Karpas-422 (cell line): ENCODE data around the gene YAP1. TPM values are rescaled to one million over a fixed set of nuclear protein-coding genes. Genes with fewer than 3 reads are reported as not detected.

ENCODE experiments used
- DNase-seq: peaks from one replicate; pipeline ENCODE4 v3.0.0-alpha.2; 2015
- H2AFZ ChIP-seq: fragments of 200-600 bp; sonication (generic); 2 replicates; pipeline ENCODE4 v1.6.1; 2014; ENCODE audit warnings: antibody characterized with exemption, low read length, mixed read lengths
- H3K27ac ChIP-seq: fragments of 200-600 bp; sonication (generic); 2 replicates; pipeline ENCODE4 v1.5.1; 2014; ENCODE audit warnings: mild to moderate bottlenecking, low read length, moderate library complexity
- H3K27me3 ChIP-seq: fragments of 200-600 bp; sonication (generic); 2 replicates; pipeline ENCODE4 v1.6.1; 2014; ENCODE audit warnings: low read length, mixed read lengths
- H3K36me3 ChIP-seq: fragments of 200-600 bp; sonication (generic); 2 replicates; pipeline ENCODE4 v1.6.1; 2014; ENCODE audit warnings: low read length, mixed read lengths; ENCODE audit not compliant: insufficient read depth
- H3K4me1 ChIP-seq: fragments of 200-600 bp; sonication (generic); 2 replicates; pipeline ENCODE4 v1.6.1; 2014; ENCODE audit warnings: mild to moderate bottlenecking, low read length, mixed read lengths
- H3K4me2 ChIP-seq: fragments of 200-600 bp; sonication (generic); 2 replicates; pipeline ENCODE4 v1.6.1; 2014; ENCODE audit warnings: low read length, low read depth, mild to moderate bottlenecking; ENCODE audit not compliant: poor library complexity, severe bottlenecking
- H3K4me3 ChIP-seq: fragments of 200-600 bp; sonication (generic); 2 replicates; pipeline ENCODE4 v1.5.1; 2014; ENCODE audit warnings: mild to moderate bottlenecking, antibody characterized with exemption, low read length, mixed read lengths
- H3K79me2 ChIP-seq: fragments of 200-600 bp; sonication (generic); 2 replicates; pipeline ENCODE4 v1.6.1; 2014; ENCODE audit warnings: mild to moderate bottlenecking, low read length, mixed read lengths
- H3K9ac ChIP-seq: fragments of 200-600 bp; sonication (generic); 2 replicates; pipeline ENCODE4 v1.6.0; 2014; ENCODE audit warnings: low read length
- H3K9me2 ChIP-seq: fragments of 200-600 bp; sonication (generic), shearing (Covaris generic); replicated peaks from 2 replicates; pipeline ENCODE4 v1.6.0; 2014; ENCODE audit warnings: mild to moderate bottlenecking, low read length, moderate library complexity; ENCODE audit not compliant: insufficient read depth
- H3K9me3 ChIP-seq: fragments of 300-700, 200-600 bp; sonication (generic); 2 replicates; pipeline ENCODE4 v1.6.1; 2014; ENCODE audit warnings: low read length, mixed read lengths
- H4K20me1 ChIP-seq: fragments of 200-600 bp; sonication (generic); 2 replicates; pipeline ENCODE4 v1.6.1; 2014; ENCODE audit warnings: mild to moderate bottlenecking, antibody characterized with exemption, low read length, low read depth; ENCODE audit not compliant: insufficient read depth
- total RNA-seq: library from RNA; depleted of rRNA; stranded (reverse); fragments of >200 nt; shearing (Covaris generic); gene quantifications from 2 replicates; pipeline ENCODE4 v1.2.3, GENCODE V29; 2014; ENCODE audit warnings: low replicate concordance; rRNA removed

YAP1 gene
- 0.14 TPM in 1 of 2 replicates, not detected in the other for total RNA-seq

DNA sequence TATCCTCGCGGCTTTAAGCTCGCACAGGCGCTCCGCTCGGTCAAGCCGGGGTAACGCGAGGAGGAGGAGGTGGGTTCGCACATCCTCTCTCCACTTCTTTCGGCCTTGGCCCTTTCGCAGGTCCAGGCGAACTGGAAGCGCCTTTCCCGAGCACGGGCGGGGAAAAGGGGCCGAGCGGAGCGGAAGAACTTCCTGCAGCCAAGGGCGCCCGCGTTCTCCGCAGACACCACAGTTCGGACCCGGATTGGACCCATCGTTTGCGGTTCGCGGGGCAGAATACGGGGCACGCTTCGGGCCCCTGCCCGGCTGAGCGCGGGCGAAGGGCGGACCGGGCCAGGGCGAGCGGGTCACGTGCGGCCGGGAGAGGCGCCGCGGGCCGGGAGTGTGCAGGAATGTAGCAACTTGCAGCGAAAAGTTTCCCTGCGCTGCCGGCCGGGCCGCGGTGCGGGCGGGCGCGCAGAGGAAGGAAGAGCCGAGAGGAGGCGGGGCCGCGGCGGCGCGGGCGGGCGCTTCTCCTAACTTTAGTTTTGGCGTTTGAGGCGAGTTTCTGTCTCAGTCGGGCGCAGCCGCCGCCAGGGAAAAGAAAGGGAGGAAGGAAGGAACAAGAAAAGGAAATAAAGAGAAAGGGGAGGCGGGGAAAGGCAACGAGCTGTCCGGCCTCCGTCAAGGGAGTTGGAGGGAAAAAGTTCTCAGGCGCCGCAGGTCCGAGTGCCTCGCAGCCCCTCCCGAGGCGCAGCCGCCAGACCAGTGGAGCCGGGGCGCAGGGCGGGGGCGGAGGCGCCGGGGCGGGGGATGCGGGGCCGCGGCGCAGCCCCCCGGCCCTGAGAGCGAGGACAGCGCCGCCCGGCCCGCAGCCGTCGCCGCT lies at the start of gene YAP1:
YAP1 (plus strand) TSS at position 552 of the 865 bp plus-strand sequence. CDS start 402 bp downstream, outside the sequence.
- peak within 1 kb of the TSS; percentile 99 for H2AFZ ChIP-seq
- DNase-seq, result peak; percentile 92
- peak within 1 kb of the TSS; percentile 71 for H3K4me3 ChIP-seq

DNA sequence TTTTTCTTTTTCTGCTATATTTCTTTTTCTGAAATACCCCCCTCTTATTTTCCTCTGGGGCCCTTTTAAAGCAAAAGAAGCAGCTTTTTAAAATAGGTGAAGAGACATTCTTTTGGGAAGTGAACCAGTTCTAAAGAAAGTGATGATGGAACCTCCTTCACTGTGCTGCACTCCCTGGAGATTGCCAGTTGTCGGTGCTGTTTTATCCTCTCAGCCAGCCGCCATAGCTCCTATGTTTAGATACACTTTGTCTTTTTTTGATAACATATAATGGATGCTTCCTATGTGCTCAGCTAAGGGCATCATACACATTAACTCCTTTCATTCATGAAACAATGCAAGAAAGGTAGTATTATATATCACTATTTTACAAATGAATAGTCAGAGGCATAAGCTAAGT lies 49.0 kb upstream of the YAP1 start:
- Histone ChIP-seq H3K27me3 (peaks cover 4% of the 10 kb centered on the region; the same call in 1 of the 2 replicates), H3K9ac (no peak overlapping the region), H3K4me2 (no peak overlapping the region), H4K20me1 (no peaks in the 10 kb centered on the region), H3K9me2 (no peaks in the 10 kb centered on the region), H3K79me2 (no peaks in the 10 kb centered on the region), H3K27ac (no peak overlapping the region), H3K9me3 (no peaks in the 10 kb centered on the region), H3K36me3 (no peaks in the 10 kb centered on the region), H3K4me3 (no peak overlapping the region), H3K4me1 (no peaks in the 10 kb centered on the region), H2AFZ (no peak overlapping the region)
- DNase-seq, result no peak

More for the DNA sequence above, at the start of gene YAP1:
- Histone ChIP-seq H4K20me1 (no peaks in the 10 kb centered on the region), H3K9me2 (no peaks in the 10 kb centered on the region), H3K79me2 (no peaks in the 10 kb centered on the region), H3K4me1 (peaks cover 8% of the 10 kb centered on the region), H3K4me2 (peak within 1 kb of the TSS; percentile 90), H3K9me3 (no peaks in the 10 kb centered on the region), H3K9ac (peak within 1 kb of the TSS; percentile 71), H3K36me3 (no peaks in the 10 kb centered on the region), H3K27me3 (no peaks in the 10 kb centered on the region), H3K27ac (no peak within 1 kb of the TSS)

DNA sequence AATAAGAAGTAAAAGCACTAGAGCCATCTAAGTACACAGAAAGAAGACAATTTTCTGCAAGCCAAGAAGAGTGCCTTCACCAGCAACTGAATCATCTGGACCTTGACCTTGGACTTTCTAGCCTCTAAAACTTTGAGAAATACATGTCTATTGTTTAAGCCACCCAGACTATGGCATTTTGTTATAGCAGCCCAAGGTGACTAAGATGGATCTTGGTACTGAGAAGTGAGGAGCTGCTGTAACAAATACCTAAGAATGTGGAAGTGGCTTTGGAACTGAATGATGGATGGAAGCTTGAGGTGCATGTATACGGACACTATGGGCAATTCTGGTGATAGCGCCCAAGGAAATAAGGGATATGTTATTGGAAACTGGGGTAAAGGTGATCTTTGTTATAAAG lies 48.1 kb upstream of the YAP1 start:
- H2AFZ ChIP-seq, result no peak overlapping the region
- H3K27ac ChIP-seq, result no peak overlapping the region
- H3K9ac ChIP-seq, result no peak overlapping the region
- H3K4me2 ChIP-seq, result no peak overlapping the region
- H3K9me2 ChIP-seq, result no peaks in the 10 kb centered on the region
- H3K9me3 ChIP-seq, result no peaks in the 10 kb centered on the region
- H3K4me1 ChIP-seq, result no peaks in the 10 kb centered on the region
- no peaks in the 10 kb centered on the region for H3K36me3 ChIP-seq
- no peak overlapping the region for H3K4me3 ChIP-seq
- peaks cover 4% of the 10 kb centered on the region; the same call in 1 of the 2 replicates for H3K27me3 ChIP-seq
- no peaks in the 10 kb centered on the region for H3K79me2 ChIP-seq
- H4K20me1 ChIP-seq, result no peaks in the 10 kb centered on the region
- DNase-seq, result no peak

DNA sequence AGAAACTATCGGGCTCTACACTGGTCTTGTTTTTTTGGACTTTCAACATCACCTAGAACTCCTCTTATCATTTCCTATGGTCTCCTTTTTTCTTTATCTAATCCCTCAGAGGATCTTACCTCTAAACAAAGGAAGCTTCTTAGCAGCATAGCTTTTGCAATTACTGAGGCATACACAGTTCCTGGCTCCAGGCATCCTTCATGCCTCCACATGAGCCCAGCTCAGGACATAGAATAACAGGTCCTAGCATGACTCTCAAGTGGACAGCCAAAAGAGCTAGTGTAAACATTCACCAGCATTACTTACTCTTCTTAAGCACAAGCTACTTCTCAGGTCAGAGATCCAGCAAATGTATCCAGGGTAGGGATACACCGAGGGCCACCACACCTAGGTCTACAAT lies 45.9 kb upstream of the YAP1 start:
- Histone ChIP-seq H4K20me1 (no peaks in the 10 kb centered on the region), H3K36me3 (no peaks in the 10 kb centered on the region), H3K4me2 (no peak overlapping the region), H3K9me2 (no peaks in the 10 kb centered on the region), H3K9me3 (no peaks in the 10 kb centered on the region), H3K9ac (no peak overlapping the region), H3K79me2 (no peaks in the 10 kb centered on the region), H3K27me3 (peaks cover 4% of the 10 kb centered on the region; the same call in 1 of the 2 replicates), H3K4me1 (no peaks in the 10 kb centered on the region), H2AFZ (no peak overlapping the region), H3K27ac (no peak overlapping the region), H3K4me3 (no peak overlapping the region)
- no peak for DNase-seq

DNA sequence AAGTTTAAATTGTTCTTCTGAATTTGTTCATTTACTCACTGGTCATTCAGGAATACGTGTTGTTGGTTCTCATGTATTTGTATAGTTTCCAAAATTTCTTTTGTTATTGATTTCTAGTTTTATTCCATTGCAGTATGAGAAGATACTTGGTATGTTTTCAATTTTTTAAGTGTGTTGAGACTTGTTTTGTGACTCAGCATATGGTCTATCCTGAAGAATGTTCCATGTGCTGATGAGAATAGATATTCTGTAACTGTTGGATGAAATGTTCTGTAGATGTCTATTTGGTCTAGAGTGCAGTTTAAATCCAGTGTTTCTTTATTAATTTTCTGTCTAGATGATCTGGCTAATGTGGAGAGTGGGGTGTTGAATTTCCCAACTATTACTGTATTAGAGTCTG lies 39.5 kb upstream of the YAP1 start:
- no peak for DNase-seq
- H3K9me2 ChIP-seq, result no peaks in the 10 kb centered on the region

DNA sequence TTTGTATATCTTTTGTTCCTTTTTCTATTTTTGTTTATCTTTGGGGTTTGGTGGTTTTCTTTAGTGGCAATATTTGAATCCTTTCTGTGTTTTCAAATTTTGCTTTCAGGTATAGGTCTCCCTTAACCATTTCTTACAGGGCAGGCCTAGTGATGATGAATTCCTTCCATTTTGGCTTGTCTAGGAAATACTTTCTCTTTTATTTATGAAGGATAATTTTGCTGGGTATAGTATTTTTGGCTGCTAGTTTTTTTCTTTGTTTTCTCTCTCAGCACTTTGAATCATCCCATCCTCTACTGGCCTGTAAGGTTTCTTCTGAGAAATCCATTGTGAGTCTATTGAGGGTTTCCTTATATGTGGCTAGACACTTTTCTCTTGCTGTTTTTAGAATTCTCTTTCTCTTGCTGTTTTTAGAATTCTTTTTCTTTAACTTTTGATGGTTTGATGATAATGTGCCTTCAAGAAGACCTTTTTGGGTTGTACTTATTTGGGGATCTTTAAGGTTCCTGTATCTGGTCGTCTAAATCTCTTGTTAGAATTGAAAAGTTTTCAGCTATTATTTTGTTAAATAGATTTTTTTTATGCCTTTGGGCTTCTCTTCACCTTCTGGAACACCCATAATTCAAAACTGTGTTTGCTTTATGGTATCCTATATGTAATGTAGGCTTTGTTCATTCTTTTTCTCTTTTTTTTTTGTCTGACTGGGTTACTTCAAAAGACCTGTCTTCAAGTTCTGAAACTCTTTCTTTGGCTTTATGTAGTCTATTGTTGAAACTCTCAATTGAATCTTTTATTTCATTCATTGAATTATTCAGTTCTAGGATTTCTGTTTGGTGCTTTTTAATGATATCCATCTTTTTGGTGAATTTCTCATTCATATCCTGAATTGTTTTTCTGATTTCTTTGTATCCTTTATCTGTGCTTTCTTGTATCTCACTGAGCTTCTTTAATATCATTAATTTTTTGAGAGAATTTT lies 38.5 kb upstream of the YAP1 start:
- Histone ChIP-seq H3K79me2 (no peaks in the 10 kb centered on the region), H3K9ac (no peak overlapping the region), H3K4me2 (no peak overlapping the region), H3K9me2 (no peaks in the 10 kb centered on the region), H3K27ac (no peak overlapping the region), H3K36me3 (no peaks in the 10 kb centered on the region), H4K20me1 (no peaks in the 10 kb centered on the region), H2AFZ (no peak overlapping the region), H3K27me3 (no peaks in the 10 kb centered on the region; the same call in 1 of the 2 replicates), H3K4me3 (no peak overlapping the region), H3K4me1 (no peaks in the 10 kb centered on the region), H3K9me3 (peaks cover 30% of the 10 kb centered on the region)
- DNase-seq, result peak; percentile 56

More for the DNA sequence above, 39.5 kb upstream of the YAP1 start:
- H3K4me2 ChIP-seq, result no peak overlapping the region
- no peak overlapping the region for H3K4me3 ChIP-seq
- no peak overlapping the region for H2AFZ ChIP-seq
- no peaks in the 10 kb centered on the region for H3K4me1 ChIP-seq
- H3K36me3 ChIP-seq, result no peaks in the 10 kb centered on the region
- peaks cover 30% of the 10 kb centered on the region for H3K9me3 ChIP-seq
- no peak overlapping the region for H3K27ac ChIP-seq
- H3K79me2 ChIP-seq, result no peaks in the 10 kb centered on the region
- no peak overlapping the region for H3K9ac ChIP-seq
- H3K27me3 ChIP-seq, result no peaks in the 10 kb centered on the region; the same call in 1 of the 2 replicates
- no peaks in the 10 kb centered on the region for H4K20me1 ChIP-seq

DNA sequence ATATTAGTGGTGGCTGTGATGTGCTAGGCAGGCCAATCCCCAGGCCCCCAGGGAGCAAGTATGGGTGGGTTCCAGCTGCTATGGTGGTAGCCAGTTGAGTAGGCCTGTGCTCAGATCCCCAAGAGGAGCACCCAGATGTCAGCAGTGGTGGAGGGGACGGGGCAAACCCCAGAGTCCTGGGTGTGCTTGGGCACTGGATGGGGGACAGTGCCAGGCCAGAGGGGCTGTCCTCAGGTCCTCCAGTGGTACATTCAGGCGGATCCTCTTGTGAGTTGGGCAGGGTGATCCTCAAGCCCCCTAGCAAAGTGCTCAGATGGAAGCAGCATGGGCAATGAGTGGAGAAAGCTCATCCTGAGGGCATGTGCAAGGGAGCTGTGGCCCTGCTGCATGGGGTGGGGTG lies 37.0 kb upstream of the YAP1 start:
- Histone ChIP-seq H3K4me2 (no peak overlapping the region), H3K27ac (no peak overlapping the region), H3K4me3 (no peak overlapping the region), H3K27me3 (no peaks in the 10 kb centered on the region; the same call in 1 of the 2 replicates), H2AFZ (no peak overlapping the region), H3K36me3 (no peaks in the 10 kb centered on the region), H3K9ac (no peak overlapping the region), H3K79me2 (no peaks in the 10 kb centered on the region), H3K9me3 (peaks cover 30% of the 10 kb centered on the region), H3K4me1 (no peaks in the 10 kb centered on the region), H4K20me1 (no peaks in the 10 kb centered on the region), H3K9me2 (no peaks in the 10 kb centered on the region)
- no peak for DNase-seq

DNA sequence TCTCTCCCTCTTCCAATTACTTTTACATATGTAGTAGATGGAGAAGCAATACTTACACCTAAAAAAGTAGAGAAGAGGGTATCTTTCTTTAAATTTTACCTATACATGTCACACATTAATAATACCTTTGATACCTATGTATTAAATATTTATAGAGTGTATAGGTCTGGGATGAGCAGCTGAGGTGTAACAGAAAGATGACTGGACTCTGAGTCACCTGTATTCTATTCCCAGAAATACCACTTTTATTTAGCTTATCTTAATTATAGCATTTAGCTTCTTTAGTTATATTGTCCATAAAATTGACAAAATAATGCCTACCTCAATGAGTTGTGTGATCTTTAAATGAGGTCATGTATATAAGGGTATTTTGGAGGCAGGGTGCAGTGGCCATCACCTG lies 30.6 kb upstream of the YAP1 start:
- H2AFZ ChIP-seq, result no peak overlapping the region
- no peak overlapping the region for H3K4me2 ChIP-seq
- H3K27me3 ChIP-seq, result no peaks in the 10 kb centered on the region; the same call in 1 of the 2 replicates
- H3K9me3 ChIP-seq, result no peaks in the 10 kb centered on the region
- H3K9ac ChIP-seq, result no peak overlapping the region
- no peak overlapping the region for H3K4me3 ChIP-seq
- H3K27ac ChIP-seq, result no peak overlapping the region
- no peak for DNase-seq
- no peaks in the 10 kb centered on the region for H3K79me2 ChIP-seq
- no peaks in the 10 kb centered on the region for H4K20me1 ChIP-seq
- H3K4me1 ChIP-seq, result no peaks in the 10 kb centered on the region
- no peaks in the 10 kb centered on the region for H3K9me2 ChIP-seq
- H3K36me3 ChIP-seq, result no peaks in the 10 kb centered on the region
